ENCODE measurements around the gene ABCG2. TPM values are rescaled to one million over a fixed set of nuclear protein-coding genes. Genes with fewer than 3 reads are reported as not detected.
A peak's percentile ranks its signal among the peaks of the same experiment; 100 is the strongest.
"Not testable (repeated sequence)": the region's sequence is repeated elsewhere in the genome, so short reads cannot be mapped to it uniquely, and the experiment has no call there.

Gene ABCG2
- total and polyA plus RNA-seq, 2 donors: 3.7 to 22.9 TPM

DNA sequence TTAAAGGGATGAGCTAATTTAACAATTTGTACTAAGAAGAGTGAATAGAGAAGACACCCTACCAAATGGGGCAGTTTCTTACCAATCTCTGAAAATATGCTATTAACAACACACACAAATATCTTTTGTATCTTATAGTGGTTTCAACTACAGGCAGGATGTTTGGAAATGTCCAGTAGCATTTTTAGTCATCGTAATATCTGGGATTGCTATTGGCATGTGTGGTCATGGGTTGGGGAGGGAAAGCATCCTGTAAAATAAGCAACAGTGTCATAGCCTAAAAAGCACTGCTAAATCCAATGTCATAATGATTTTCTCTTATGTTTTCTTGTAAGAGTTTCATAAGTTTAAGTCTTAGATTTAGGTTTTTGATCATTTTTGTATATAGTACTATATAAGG lies 29.3 kb upstream of the ABCG2 start:
- H3K27ac ChIP-seq (ENCODE audit: low read depth): no peak overlapping the region
- H3K4me1 ChIP-seq (ENCODE audit: insufficient read depth): no peaks in the 10 kb centered on the region
- no peak for DNase-seq (ENCODE audit: extremely low spot score)
- WGBS: 81% methylated on average over 1 of the region's 1 CpG
- no peaks in the 10 kb centered on the region for H3K36me3 ChIP-seq (ENCODE audit: insufficient read depth)
- H3K4me3 ChIP-seq (ENCODE audit: low read depth, low read length): no peak overlapping the region

DNA sequence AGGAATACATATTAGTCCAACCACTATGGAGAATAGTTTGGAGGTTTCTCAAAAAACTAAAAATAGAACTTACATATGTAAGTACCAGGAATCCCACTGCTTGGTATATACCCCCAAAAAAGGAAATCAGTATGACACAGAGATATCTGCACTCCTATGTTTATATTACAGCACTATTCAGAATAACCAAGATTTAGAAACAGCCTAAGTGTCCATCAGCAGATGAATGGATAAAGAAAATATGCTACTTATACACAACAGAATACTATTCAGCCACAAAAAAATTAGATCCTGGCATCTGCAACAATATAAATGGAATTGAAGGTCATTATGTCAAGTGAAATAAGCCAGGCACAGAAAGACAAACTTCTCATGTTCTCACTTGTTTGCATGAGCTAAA lies 27.5 kb upstream of the ABCG2 start:
- no peak for DNase-seq (ENCODE audit: extremely low spot score)
- Histone ChIP-seq H3K4me3 (ENCODE audit: low read depth, low read length) (no peak overlapping the region), H3K36me3 (ENCODE audit: insufficient read depth) (no peaks in the 10 kb centered on the region), H3K4me1 (ENCODE audit: insufficient read depth) (no peaks in the 10 kb centered on the region), H3K27ac (ENCODE audit: low read depth) (no peak overlapping the region)

DNA sequence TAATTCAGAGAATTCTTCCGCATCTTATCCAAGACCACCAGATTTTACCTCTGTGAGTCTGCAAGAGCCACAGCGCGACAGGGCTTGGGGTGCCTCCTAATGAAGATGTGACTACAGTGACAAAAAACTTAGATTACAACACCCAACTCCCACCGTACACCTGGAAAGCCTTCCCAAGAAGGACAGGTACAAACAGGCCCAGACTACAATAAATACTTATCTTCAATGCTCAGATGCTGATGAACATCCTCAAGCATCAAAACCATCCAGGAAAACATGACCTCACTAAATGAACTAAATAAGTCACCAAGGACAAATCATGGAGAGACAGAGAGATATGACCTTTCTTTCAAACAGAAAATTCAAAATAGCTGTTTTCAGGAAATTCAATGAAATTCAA lies 20.8 kb upstream of the ABCG2 start:
- Histone ChIP-seq H3K4me1 (ENCODE audit: insufficient read depth) (no peaks in the 10 kb centered on the region), H3K36me3 (ENCODE audit: insufficient read depth) (no peaks in the 10 kb centered on the region), H3K27ac (ENCODE audit: low read depth) (no peak overlapping the region), H3K4me3 (ENCODE audit: low read depth, low read length) (no peak overlapping the region)
- WGBS: 96% methylated on average over 4 of the region's 4 CpGs
- no peak for DNase-seq (ENCODE audit: extremely low spot score)

DNA sequence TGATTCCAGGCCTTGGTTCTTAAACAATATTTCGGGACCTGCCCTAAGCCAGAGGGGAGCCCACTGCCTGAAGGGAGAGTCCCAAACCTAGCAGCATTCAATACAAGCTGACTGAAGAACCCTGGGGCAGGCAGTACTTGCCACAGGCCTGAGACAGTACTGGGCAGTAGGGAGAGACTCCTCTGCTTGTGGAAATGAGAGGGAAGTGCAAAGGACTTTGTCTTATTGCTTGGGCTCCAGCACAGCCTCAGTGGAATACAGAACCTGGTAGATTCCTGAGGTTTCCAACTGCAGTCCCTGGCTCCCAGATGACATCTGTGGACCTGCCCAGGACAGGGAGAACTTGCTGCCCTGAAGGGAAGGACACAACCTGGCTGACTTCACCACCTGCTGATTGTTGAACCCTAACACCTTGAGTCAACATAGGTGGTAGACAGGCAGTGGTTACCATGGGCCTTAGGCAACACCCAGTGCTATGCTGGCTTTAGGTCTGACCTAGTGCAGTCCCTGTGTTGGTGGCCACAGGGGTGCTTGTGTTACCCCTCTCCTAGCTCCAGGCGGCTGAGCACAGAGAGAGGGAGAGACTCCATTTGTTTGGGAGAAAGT lies 20.3 kb upstream of the ABCG2 start:
- 96% methylated on average over 2 of the region's 2 CpGs for WGBS
- no peaks in the 10 kb centered on the region for H3K36me3 ChIP-seq (ENCODE audit: insufficient read depth)
- H3K4me3 ChIP-seq (ENCODE audit: low read depth, low read length): no peak overlapping the region
- no peak for DNase-seq (ENCODE audit: extremely low spot score)
- H3K4me1 ChIP-seq (ENCODE audit: insufficient read depth): no peaks in the 10 kb centered on the region
- H3K27ac ChIP-seq (ENCODE audit: low read depth): no peak overlapping the region

DNA sequence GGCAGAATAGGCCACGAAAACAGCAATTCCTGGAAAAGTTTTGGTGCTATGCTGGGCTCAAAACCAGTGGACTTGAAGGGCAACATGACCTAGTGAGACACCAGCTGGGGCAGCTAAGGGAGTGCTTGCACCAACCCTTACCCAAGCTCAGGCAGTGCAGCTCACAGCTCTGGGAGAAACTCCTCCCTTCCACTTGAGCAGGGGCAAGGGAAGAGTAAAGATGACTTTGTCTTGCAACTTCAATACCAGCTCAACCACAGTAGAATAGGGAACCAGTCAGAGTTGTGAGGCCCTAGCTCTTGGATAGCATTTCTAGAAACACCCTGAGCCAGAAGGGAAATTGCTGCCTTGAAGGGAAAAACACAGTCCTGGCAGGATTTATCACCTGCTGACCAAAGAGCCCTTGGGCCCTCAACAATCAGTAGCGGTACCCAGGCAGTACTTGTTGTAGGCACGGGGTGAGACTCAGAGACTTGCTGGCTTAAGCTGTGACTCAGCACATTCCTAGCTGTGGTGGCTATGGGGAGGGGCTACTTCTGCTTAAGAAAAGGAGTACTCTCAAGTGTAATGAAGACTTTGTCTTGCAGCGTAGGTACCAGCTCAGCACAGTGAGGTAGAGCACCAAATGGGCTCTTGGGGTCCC lies 19.7 kb upstream of the ABCG2 start:
- Histone ChIP-seq H3K27ac (ENCODE audit: low read depth) (no peak overlapping the region), H3K4me3 (ENCODE audit: low read depth, low read length) (no peak overlapping the region), H3K4me1 (ENCODE audit: insufficient read depth) (no peaks in the 10 kb centered on the region), H3K36me3 (ENCODE audit: insufficient read depth) (no peaks in the 10 kb centered on the region)
- 71% methylated on average over 4 of the region's 4 CpGs for whole genome bisulfite sequencing
- DNase-seq (ENCODE audit: extremely low spot score): no peak

DNA sequence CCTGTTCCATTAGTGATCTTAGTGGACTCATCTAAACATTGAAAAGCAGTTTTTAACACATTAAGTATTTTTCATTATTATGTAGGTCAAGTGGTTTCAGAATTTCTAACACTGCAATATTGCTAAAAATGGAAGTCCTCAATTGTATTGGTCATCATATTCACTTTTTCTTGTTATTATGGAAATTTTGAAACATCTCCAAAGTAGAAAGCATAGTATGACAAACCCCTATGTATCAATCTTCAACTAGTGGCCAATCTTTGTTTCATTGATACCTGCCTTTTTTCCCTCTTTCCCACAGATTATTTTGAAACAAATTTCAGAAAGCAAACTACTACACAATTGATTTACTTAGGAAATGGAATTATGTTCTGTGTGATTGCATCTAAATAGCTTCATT lies 14.5 kb upstream of the ABCG2 start:
- H3K4me3 ChIP-seq (ENCODE audit: low read depth, low read length): no peak overlapping the region
- no peak overlapping the region for H3K27ac ChIP-seq (ENCODE audit: low read depth)
- no peaks in the 10 kb centered on the region for H3K36me3 ChIP-seq (ENCODE audit: insufficient read depth)
- H3K4me1 ChIP-seq (ENCODE audit: insufficient read depth): no peaks in the 10 kb centered on the region
- DNase-seq (ENCODE audit: extremely low spot score): no peak

DNA sequence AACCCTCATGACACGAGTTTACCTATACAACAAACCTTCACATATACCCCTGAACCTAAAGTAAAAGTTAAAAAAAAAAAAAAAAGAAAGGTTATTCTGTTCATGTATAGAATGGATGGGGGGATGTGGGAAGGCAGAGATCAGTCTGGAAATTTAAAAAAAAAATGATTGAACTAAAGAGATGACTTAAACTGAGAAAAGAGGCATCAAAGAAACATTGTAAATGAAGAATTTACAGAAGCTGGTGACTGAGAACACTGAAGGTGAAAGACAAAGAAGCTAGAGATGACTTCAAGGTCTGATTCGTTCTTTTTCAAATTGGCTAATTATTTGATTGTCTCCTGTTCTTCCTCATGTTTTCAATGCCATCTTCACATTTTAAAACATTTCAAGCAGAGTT lies 12.8 kb upstream of the ABCG2 start:
- no peak overlapping the region for H3K27ac ChIP-seq (ENCODE audit: low read depth)
- DNase-seq (ENCODE audit: extremely low spot score): no peak
- H3K4me3 ChIP-seq (ENCODE audit: low read depth, low read length): no peak overlapping the region
- no peaks in the 10 kb centered on the region for H3K4me1 ChIP-seq (ENCODE audit: insufficient read depth)
- WGBS: 79% methylated on average over 2 of the region's 2 CpGs
- no peaks in the 10 kb centered on the region for H3K36me3 ChIP-seq (ENCODE audit: insufficient read depth)

DNA sequence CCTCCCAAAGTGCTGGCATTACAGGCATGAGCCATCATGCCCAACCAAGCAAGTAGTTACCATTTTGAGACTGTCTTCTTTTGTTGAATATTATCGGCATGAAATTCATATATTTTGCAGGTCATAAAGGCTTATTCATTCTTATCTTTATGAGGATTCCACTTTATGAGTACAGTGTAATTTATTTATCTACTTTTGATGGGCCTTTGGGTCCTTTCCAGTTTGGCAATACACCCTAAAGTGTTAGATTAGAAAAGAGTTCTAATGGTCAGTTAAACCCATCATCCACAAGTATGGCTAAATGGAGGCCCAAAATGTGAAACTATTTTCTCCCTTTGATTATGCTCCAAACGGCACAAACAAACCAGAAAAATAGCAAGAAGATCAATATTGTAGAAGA lies 10.9 kb upstream of the ABCG2 start:
- no peak for DNase-seq (ENCODE audit: extremely low spot score)
- H3K27ac ChIP-seq (ENCODE audit: low read depth): no peak overlapping the region
- H3K36me3 ChIP-seq (ENCODE audit: insufficient read depth): no peaks in the 10 kb centered on the region
- H3K4me1 ChIP-seq (ENCODE audit: insufficient read depth): no peaks in the 10 kb centered on the region
- H3K4me3 ChIP-seq (ENCODE audit: low read depth, low read length): no peak overlapping the region
- WGBS: 35% methylated on average over 2 of the region's 2 CpGs

DNA sequence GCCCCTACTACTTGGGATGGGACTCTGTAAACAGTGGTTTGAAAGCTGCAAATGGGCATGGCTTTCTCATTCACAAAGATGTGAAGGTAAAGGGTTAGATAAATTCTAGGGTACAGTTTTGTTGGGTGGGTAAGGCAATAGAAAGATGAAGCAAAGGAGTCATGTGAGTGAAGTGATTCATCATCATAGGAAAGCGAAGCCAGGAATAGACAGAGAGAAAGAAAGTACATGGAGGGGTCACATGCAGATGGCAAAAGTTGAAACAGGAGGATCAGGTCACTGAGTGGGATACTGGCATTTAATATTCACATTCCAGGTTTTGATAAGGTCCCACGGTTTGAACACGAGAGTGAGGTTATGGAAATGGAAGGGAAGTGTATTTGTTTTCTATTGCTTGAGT lies 8.2 kb upstream of the ABCG2 start:
- no peaks in the 10 kb centered on the region for H3K4me1 ChIP-seq (ENCODE audit: insufficient read depth)
- H3K4me3 ChIP-seq (ENCODE audit: low read depth, low read length): no peak overlapping the region
- DNase-seq (ENCODE audit: extremely low spot score): no peak
- H3K36me3 ChIP-seq (ENCODE audit: insufficient read depth): no peaks in the 10 kb centered on the region
- 94% methylated on average over 3 of the region's 3 CpGs for WGBS
- H3K27ac ChIP-seq (ENCODE audit: low read depth): no peak overlapping the region

DNA sequence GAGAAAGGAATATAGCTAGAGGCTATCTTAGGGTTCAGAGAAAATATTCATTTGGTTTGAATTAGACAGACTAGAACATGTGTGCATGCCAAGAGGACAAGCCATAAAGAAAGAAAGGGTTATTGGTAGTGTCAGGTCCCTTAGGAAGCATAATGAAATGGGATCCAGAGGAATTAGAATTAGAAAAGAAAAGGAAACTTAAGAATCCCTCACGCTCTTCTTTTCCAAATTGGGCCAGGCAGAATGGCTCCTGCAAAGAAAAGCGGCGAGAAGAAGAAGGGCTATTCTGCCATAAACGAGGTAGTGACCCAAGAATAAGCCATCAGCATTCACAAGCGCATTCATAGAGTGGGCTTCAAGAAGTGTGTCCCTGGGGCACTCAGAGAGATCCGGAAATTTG lies 4.9 kb upstream of the ABCG2 start:
- DNase-seq (ENCODE audit: extremely low spot score): no peak
- 89% methylated on average over 6 of the region's 6 CpGs for WGBS
- no peak overlapping the region for H3K27ac ChIP-seq (ENCODE audit: low read depth)
- H3K4me3 ChIP-seq (ENCODE audit: low read depth, low read length): no peak overlapping the region
- H3K36me3 ChIP-seq (ENCODE audit: insufficient read depth): no peaks in the 10 kb centered on the region
- H3K4me1 ChIP-seq (ENCODE audit: insufficient read depth): no peaks in the 10 kb centered on the region

DNA sequence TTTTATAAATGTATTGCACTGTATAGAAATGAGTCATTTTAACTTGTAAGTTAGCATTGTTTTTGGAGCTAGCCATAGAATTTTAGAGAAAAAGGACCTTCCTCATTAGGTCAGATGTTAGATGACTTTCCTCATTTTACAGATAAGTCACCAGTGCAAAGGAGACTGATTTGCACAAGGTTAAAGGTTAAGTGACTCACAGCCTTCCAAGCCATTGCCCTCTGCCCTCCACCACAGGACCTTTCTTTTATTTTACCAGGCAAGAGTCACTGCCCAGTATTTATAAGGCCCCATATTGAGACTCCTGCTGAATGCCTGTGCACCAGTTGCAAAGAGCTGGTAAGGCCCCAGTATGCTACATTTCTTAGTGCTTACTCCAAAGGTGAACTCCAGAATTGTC lies 4.2 kb upstream of the ABCG2 start:
- no peaks in the 10 kb centered on the region for H3K36me3 ChIP-seq (ENCODE audit: insufficient read depth)
- no peak overlapping the region for H3K27ac ChIP-seq (ENCODE audit: low read depth)
- H3K4me1 ChIP-seq (ENCODE audit: insufficient read depth): no peaks in the 10 kb centered on the region
- no peak overlapping the region for H3K4me3 ChIP-seq (ENCODE audit: low read depth, low read length)
- DNase-seq (ENCODE audit: extremely low spot score): no peak

DNA sequence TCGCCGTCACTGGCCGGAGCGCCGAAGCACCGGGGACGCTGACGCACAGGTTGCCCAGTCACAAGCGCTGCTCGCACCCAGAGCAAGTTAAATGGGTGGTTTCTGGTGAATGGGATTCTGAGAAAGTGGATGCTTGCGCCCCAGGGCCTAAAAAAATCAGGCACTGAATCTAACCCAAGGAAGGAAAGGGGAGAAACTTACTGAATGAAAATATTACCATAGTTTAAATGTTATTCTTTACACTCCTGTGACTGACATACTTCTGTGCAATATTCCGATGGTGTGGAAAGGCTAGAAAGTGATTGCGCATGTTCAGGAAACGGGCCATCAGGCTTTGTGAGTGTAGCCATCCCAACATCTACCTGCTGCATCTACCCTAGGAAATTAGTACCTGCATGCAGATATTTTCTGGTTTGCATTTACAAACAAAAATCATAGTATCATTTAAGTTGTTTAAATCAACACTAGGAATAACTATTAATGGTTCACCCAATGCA lies 838 bp upstream of the ABCG2 start:
- H3K4me3 ChIP-seq (ENCODE audit: low read depth, low read length): peak overlapping the region; percentile 60
- no peaks in the 10 kb centered on the region for H3K36me3 ChIP-seq (ENCODE audit: insufficient read depth)
- 36% methylated on average over 14 of the region's 14 CpGs for WGBS
- H3K4me1 ChIP-seq (ENCODE audit: insufficient read depth): no peaks in the 10 kb centered on the region
- H3K27ac ChIP-seq (ENCODE audit: low read depth): no peak overlapping the region
- no peak for DNase-seq (ENCODE audit: extremely low spot score)

DNA sequence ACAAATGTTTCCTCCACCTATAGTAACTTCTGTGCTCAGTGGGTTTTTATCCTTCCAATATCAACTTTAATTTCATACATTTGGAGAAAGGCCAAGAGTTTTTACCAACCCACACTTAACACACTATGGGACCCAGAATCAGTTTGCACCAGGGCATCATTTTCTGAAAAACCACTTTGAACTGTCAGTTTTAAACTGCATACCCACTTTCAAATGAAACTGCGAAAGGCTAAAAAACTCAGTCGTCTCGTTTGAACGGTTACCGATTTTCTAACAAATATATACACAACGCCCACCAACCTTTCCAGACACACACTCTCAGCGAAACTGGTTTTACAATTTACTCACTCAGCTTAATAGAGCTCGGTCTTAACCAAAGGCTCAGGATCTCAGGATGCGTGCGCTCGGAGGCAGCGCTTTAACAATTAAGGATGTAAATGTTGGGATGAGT lies 376 bp downstream of the ABCG2 start:
- Histone ChIP-seq H3K36me3 (ENCODE audit: insufficient read depth) (no peaks in the 10 kb centered on the region), H3K27ac (ENCODE audit: low read depth) (no peak overlapping the region), H3K4me1 (ENCODE audit: insufficient read depth) (no peaks in the 10 kb centered on the region), H3K4me3 (ENCODE audit: low read depth, low read length) (peak overlapping the region; percentile 60)
- 13% methylated on average over 12 of the region's 12 CpGs for WGBS
- no peak for DNase-seq (ENCODE audit: extremely low spot score)

DNA sequence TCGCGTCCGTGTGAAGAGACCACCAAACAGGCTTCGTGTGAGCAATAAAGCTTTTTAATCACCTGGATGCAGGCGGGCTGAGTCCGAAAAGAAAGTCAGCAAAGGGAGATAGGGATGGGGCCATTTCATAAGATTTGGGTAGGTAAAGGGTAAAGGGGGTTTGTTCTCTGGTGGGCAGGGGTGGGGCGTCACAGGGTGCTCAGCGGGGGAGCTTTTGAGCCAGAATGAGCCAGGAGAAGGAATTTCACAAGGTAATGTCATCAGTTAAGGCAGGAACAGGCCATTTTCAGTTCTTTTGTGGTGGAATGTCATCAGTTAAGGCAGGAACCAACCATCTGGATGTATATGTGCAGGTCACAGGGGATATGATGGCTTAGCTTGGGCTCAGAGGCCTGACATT lies 6.1 kb downstream of the ABCG2 start:
- H3K36me3 ChIP-seq (ENCODE audit: insufficient read depth); H3K27ac ChIP-seq (ENCODE audit: low read depth); H3K4me1 ChIP-seq (ENCODE audit: insufficient read depth); H3K4me3 ChIP-seq (ENCODE audit: low read depth, low read length); DNase-seq (ENCODE audit: extremely low spot score): not testable (repeated sequence)
- 97% methylated on average over 8 of the region's 8 CpGs for WGBS

DNA sequence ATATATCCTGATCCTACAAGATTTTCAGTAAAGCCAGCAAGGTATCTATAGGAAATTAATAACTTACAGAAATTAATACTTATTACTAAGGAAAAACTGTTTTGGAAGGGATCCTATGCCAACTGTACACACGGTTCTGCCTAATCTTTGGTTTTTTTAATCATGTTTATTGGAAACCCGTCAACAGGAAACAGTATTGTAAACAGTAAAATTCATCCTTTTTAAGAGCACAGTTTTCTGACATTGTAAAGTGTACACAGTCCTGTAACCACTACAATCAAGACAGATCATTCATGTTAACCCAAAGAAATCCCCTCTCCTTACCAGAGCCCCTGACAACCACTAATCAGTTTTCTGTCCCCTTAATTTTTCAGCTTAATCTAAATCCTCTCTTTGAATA lies 9.9 kb downstream of the ABCG2 start:
- Histone ChIP-seq H3K4me3 (ENCODE audit: low read depth, low read length) (no peak overlapping the region), H3K36me3 (ENCODE audit: insufficient read depth) (no peaks in the 10 kb centered on the region), H3K27ac (ENCODE audit: low read depth) (no peak overlapping the region), H3K4me1 (ENCODE audit: insufficient read depth) (peaks cover 4% of the 10 kb centered on the region)
- 43% methylated on average over 2 of the region's 2 CpGs for WGBS
- no peak for DNase-seq (ENCODE audit: extremely low spot score)

Data from urinary bladder (tissue), 4 donors.